Measurements from ENCODE around the gene TULP4.
A peak's percentile ranks its signal among the peaks of the same experiment; 100 is the strongest.
"Not testable (repeated sequence)": the region's sequence is repeated elsewhere in the genome, so short reads cannot be mapped to it uniquely, and the experiment has no call there.

TULP4 gene

GRCh38 chr6:158332237-158332636, 20.0 kb downstream of the TULP4 start:
- no peak for DNase-seq

GRCh38 chr6:158333094-158333493, 20.8 kb downstream of the TULP4 start:
- DNase-seq, result no peak

DNA sequence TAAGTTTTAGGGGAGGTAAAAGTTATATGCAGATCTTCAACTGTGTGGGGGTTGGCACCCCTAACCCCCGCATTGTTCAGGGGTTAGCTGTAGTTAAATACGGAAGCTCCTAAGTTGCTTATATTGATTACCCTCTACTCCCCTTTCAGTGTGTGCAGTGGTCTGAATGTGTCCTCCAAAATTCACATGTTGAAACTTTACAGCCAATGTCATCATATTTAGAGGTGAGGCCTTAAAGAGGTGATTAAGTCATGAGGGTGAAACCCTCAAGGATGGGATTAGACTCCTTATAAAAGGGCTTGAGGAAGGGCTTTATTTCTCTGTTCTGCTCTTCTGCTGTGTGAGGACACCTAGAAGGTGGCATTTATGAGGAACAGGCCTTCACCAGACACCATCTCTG, 22.3 kb downstream of the TULP4 start:
- DNase-seq, result no peak

- DNase-seq, result no peak
These were observed 25.1 kb downstream of the TULP4 start for GRCh38 chr6:158337332-158337731.

DNA sequence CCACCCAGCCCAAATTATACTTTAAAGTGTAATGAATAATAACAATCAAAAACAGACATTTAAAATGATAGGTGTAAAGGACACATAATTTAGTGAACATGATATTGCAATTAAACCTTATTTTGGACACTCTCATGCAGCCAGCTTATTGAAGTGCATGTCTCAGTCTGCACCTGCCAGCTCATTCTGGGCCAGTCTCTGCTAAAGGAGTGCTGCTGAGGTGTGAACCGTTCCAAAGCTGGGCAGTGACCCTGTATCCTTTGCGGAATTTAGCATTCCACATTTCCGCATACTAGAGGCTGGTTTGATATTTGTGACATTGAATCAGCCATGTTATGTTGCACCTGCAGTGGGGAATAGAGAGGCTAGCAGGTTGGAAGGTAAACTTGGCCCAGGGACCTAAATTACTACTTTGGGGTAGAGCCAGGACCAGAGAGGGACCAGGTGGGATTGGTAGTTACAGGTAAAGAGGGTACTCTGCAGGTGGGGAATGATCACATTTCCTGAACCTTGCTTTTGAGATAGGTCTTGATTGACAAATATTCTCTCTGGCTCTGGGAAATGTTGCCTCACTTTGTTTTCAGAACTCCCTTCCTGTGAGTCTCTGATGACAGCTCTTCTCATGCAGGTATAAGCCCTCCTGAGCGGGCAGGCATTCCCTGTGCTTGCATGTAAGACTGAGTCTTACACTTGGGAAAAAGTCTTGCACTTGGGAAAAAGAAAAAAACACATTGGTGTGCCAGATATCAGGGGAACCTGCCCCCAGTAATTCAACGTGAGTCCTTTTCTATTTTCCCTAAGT, 26.2 kb downstream of the TULP4 start:
- DNase-seq, result peak in 1 of 2 experiments; percentile 59

DNA sequence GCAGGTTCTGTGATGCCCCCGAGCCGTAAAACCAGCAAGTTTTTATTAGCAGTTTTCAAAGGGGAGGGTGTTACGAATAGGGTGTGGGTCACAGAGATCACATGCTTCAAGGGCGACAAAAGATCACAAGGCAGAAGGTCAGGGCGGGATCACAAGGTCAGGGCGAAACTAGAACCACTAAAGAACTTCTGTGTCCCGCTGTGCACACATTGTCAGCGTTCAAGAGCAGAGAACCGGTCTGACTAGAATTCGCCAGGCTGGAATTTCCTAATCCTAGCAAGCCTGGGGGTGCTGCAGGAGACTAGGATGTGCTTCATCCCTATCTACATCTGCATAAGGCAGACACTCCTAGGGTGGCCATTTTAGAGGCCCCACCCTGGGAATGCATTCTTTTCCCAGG, 26.9 kb downstream of the TULP4 start:
- not testable (repeated sequence) for DNase-seq

GRCh38 chr6:158340252-158340651, 28.0 kb downstream of the TULP4 start:
- DNase-seq, result no peak

DNA sequence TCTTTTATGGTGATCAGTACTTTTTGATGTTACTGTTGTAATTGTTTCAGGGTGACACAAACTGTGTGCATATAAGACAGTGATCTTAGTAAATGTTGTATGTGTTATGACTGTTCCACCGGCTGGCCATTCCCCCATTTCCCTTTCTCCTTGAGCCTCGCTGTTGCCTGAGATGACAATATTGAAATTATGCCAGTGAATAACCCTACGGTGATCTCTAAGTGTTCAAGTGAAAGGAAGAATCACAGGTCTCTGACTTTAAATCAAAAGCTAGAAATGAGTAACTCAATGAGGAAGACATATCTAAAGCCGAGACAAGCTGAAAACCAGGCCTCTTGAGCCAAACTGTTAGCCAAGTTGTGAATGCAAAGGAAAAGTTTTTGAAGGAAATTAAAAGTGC, 32.3 kb downstream of the TULP4 start:
- no peak for DNase-seq

DNA sequence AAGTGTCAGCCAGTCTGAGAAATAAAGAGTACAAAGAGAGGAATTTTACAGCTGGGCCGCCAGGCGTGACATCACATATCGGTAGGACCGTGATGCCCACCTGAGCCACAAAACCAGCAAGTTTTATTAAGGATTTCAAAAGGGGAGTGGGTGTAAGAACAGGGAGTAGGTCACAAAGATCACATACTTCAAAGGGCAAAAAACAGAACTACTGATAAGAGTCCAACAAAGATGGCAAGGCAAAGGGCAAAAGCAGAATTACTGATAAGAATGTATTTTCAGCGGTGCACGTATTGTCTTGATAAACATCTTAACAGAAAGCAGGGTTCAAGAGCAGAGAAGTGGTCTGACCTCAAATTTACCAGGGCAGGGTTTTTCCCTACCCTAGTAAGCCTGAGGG, 33.2 kb downstream of the TULP4 start:
- not testable (repeated sequence) for DNase-seq

DNA sequence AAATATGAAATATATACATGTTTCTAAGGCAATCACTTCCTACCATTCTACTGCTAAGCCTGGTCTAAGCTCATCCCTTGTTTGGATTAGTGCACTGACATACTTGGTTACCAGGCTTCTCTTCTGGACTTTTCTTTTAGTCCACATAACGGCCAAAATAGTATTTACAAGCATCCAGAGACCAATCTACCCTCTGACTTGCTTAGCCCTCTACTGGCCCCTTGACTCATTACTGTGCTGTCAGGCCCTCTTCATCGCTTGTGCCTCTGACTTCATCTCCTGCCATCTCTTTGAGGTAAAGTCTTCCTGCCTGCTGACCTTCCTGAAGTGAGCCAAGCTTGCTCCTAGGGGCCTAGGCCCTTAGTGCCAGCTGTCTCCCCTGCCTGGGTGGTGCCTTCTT, 35.1 kb downstream of the TULP4 start:
- DNase-seq, result no peak

DNA sequence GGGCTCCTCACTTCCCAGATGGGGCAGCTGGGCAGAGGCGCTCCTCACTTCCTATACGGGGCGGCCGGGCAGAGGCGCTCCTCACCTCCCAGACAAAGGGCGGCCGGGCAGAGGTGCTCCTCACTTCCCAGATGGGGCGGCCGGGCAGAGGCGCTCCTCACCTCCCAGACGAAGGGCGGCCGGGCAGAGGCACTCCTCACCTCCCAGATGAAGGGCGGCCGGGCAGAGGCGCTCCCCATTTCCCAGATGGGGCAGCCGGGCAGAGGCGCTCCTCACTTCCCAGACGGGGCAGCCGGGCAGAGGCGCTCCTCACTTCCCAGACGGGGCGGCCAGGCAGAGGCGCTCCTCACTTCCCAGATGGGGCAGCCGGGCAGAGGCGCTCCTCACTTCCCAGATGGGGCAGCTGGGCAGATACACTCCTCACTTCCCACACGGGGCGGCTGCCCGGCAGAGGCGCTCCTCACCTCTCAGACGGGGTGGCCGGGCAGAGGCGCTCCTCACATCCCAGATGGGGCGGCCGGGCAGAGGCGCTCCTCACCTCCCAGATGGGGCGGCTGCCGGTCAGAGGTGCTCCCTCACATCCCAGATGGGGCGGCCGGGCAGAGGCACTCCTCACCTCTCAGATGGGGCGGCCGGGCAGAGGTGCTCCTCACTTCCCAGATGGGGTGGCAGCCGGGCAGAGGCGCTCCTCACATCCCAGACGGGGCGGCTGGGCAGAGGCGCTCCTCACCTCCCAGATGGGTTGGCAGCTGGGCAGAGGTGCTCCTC, 36.7 kb downstream of the TULP4 start:
- DNase-seq, result not testable (repeated sequence)

DNA sequence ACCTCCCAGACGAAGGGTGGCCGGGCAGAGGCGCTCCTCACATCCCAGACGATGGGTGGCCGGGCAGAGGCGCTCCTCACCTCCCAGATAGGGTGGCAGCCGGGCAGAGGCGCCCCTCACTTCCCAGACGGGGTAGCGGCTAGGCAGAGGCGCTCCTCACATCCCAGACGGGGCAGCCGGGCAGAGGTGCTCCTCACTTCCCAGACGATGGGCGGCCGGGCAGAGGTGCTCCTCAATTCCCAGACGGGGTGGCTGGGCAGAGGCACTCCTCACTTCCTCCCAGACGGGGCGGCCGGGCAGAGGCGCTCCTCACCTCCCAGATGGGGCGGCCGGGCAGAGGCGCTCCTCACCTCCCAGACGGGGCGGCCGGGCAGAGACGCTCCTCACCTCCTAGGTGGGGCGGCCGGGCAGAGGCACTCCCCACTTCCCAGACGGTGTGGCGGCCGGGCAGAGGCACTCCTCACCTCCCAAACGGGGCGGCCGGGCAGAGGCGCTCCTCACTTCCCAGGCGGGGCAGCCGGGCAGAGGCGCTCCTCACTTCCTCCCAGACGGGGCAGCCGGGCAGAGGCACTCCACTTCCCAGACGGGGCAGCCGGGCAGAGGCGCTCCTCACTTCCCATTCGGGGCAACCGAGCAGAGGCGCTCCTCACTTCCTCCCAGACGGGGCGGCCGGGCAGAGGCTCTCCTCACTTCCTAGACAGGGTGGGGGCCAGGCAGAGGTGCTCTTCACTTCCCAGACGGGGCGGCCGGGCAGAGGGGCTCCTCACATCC, 37.4 kb downstream of the TULP4 start:
- DNase-seq, result not testable (repeated sequence)

DNA sequence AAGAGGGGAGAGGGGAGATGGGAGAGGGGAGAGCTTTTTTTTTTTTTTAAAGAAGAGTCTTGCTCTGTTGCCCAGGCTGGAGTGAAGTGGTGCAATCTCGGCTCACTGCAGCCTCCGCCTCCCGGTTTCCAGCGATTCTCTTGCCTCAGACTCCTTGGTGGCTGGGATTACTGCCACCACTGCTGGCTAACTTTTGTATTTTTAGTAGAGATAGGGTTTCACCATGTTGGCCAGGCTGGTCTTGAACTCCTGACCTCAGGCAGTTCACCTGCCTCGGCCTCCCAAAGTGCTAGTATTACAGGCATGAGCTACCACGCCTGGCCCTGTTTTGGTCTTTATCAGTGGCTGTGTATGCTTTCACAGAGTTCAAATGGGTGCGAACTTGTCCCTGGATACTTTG, 38.5 kb downstream of the TULP4 start:
- not testable (repeated sequence) for DNase-seq

- no peak for DNase-seq
These were observed 41.9 kb downstream of the TULP4 start for GRCh38 chr6:158353883-158354877.

GRCh38 chr6:158356586-158357546, 44.6 kb downstream of the TULP4 start:
- no peak for DNase-seq

DNA sequence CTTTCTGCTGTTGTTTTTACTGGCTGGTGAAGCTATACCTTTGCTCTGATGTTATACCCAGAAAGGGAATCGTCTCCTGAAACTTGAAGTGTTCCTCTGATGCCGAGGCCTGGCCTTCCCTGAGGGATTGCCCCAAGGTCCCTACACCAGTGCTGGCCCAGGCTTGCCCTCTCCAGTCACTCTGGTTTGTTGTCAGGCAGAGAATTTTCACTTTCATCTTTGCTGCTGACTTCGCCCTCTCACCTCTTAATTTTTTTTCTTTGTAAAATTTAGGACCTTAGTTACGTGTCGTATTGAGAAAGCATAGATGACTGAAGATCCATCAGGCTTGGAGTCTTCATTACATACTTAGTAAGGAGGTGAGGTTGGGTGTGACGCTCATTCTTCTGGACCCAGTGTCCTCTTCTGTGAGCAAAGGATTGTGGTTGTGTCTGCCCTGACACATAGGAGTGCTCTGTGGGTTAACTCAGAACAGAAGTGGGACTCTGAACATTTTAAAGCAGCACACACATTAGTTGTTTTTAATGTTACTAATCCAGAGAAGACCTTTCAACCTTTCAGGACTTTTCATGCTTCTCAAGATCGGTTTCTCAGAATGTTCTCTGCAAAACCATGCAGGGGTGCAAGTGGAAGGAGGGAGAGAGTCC, 45.4 kb downstream of the TULP4 start:
- DNase-seq, result no peak

GRCh38 chr6:158358450-158359077, 46.3 kb downstream of the TULP4 start:
- DNase-seq, result no peak

- DNase-seq, result no peak
These were observed 48.8 kb downstream of the TULP4 start for GRCh38 chr6:158361068-158361467.

DNA sequence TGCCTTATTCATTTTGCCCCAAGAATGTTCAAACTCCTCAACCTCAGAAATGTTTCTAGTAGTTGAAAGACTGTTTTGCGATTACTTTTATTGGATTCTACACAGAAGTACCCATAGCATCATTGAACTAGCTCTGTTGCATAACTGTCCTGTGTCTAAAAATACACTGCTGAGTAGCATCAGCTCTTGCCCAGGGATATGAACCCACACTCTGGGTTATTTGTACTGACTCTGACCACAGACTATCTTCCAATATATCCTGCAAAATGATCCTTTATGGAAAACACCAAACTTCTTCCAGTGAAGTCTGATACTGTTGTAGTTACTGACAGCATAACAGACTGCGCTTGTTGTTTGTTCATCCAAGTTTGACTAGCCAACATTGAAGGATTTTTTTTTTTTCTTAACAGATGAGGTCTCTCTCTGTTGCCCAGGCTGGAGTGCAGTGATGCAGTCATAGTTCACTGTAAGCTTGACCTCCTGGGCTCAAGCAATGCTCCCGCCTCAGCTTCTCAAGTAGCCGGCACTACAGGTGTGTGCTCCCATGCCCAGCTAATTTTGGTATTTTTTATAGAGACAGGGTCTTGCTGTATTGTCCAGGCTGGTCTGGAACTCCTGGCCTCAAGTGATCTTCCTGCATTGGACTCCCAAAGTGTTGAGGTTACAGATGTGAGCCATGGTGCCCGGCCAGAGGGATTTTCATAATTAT, 49.9 kb downstream of the TULP4 start:
- DNase-seq, result no peak

Measured in NCI-H2081 (cell line).